Dedifferentiated amniotic fluid mesenchymal stem cell (primary cell): ENCODE results near the gene ATXN7L1.

Source experiments
- DNase-seq: peaks from one replicate; pipeline ENCODE4 v3.0.0-alpha.2; 2016; ENCODE audit errors: extremely low spot score

The ATXN7L1 gene

DNA sequence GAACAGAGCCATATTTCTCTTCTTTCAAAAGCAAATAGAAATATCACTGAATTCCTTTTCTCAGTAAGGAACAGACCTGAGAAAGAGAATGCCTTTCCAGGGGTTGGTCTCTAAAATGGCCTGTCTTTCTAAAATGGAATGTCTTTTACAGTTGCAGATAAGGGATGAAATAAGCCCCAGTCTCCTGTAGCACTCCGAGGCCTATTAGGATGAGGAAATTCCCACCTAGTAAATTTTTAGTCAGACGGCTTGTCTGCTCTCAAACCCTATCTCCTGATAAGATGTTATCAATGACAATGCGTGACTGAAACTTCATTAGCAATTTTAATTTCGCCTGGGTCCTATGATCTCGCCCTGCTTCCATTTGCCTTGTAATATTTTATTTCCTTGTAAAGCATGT lies 292.2 kb downstream of the ATXN7L1 start:
- no peak for DNase-seq

- no peak for DNase-seq
Measured at GRCh38 chr7:105583061-105583460, 293.3 kb downstream of the ATXN7L1 start.

DNA sequence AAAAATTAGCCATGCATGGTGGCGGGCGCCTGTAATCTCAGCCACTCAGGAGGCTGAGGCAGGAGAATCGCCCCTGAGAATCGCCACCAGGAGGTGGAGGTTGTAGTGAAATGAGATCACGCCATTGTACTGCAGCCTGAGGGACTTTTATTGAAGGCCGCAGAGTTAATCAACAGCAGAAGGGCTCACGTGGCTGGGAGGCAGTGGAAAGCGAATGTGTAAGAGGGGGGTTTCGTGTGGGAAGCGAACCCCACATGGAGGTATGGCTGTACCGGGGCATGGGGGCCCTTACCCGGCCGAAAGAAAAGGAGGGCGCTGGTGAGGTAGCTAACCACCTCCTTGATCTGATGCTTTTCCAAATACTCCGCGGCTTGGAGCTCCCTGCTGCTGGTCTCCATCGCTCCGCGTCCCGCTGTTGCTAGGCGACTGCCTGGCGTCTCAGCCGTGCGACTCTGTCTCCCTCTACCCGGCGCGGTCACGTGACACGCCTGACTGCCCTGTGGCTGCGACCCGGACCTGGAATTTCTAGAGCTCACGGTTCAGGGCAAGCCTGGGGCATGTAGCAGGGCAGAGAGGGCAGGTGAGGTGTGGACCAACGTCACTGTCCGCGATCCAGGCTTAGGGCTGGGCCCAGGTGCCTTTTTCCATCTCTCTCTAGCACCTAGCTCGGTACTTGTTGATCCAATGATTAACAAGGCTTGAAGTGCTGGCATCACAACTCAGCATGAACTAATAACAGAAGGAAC lies 295.2 kb downstream of the ATXN7L1 start, which contains the start of gene EFCAB10:
Gene EFCAB10 (minus strand): TSS at position 428 of the 746 bp plus-strand sequence. CDS start 30 bp downstream, at position 398.
- no peak for DNase-seq

- DNase-seq = no peak
Measured at GRCh38 chr7:105580022-105580740, 296.2 kb downstream of the ATXN7L1 start.

DNA sequence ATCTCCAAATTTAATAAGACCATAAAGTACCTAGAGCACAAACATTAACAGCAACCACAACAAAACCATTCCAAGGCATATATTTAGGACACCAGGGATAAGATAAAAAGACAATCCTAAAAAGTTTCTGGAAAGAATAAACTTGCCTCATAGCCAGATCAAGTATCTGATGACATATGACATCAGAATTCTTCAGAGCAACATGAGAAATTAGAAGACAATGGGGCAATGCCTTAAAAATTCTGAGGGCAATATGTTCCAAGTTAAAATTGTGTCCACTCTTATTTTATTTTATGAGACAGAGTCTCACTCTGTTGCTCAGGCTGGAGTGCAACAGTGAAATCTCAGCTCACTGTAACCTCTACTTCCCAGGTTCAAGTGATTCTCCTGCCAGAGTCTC lies 297.9 kb downstream of the ATXN7L1 start:
- DNase-seq = peak; percentile 48

GRCh38 chr7:105577251-105577650 lies 299.1 kb downstream of the ATXN7L1 start:
- DNase-seq = no peak

DNA sequence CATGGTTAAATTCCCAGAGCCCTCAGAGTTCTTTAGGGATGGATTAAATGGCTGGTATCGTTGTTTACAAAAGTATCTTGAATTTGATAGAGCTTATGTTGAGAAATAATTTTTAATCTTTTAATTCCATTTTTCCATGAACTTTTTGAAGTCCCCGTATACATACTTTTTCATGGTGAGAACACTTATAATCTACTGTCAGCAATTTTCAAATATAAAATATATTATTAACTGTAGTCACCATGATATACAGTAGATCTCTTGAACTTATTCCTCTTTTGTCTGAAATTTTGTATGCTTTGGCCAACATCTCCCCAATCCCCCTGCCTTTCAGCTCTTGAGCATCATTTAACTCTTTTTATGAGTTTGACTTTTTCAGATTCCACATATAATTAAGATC lies 304.5 kb downstream of the ATXN7L1 start:
- no peak for DNase-seq

GRCh38 chr7:105567821-105568220 lies 308.6 kb downstream of the ATXN7L1 start:
- no peak for DNase-seq

DNA sequence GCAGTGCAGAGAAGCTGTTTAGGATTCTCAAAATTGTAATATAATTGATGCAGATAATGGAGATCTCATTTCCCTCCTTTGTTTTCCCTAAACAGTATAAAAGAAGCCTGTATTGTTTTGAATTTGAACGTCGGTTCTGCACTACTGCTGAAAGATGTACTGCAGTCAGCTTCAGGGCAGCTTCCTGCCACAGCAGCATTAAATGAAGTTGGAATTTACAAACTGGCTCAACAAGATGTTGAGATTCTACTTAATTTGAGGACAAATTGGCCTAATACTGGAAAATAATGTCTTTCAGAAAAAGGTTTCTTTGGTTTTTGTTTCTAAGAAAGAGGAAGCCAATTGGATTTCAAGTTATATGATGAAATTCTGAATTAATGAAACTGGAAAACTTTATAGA lies 309.4 kb downstream of the ATXN7L1 start:
- no peak for DNase-seq

DNA sequence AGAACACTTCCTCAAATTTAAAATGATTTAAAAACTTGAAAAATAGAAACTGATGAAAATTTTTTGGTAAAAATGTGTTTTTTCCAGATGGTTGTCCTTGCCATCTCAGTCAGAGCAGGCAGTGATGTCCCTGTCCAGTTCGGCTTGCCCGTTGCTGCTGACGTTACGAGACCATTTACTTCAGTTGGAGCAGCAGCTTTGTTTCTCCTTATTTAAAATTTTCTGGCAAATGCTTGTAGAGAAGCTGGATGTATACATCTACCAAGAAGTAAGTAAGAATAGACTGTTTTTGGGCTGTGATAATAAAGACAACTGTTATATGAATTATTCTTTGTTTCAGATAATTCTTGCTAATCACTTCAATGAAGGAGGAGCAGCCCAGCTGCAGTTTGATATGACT lies 311.2 kb downstream of the ATXN7L1 start:
- DNase-seq = no peak

DNA sequence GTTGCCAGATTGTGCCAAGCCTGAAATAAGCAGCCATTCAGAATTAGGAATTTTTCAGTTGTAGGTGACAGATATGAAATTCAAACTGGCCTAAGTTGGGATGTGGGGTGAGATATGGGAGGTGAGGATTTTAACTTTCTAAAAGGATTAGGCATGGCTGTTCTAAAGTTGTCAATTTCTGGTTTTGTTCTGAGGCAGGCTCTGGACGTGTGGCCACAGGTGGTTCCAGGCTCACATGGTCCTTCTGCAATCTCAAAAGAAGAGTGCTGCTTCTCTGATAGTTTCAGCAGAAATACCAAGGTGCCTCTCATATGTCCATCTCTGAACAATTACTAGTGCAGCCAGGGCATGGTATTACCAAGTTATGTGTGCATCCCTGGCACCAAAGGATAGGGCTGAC lies 316.5 kb downstream of the ATXN7L1 start:
- DNase-seq = no peak
